Measurements from ENCODE around the gene TAP2. TPM values are rescaled to one million over a fixed set of nuclear protein-coding genes. Genes with fewer than 3 reads are reported as not detected.

Gene TAP2
- total and polyA plus RNA-seq, 2 donors (not counting 1 experiment from before 2014, with no cell fraction given), result 66.1 to 126 TPM

- TF ChIP-seq CTCF (IDR thresholded peaks at IDR 0.05), result no peak
- no peak for TF ChIP-seq EZH2 (IDR thresholded peaks at IDR 0.05; ENCODE audit: borderline replicate concordance, insufficient read depth, low read depth, low read length, poor library complexity, severe bottlenecking)
- intact Hi-C loops (cut with micrococcal nuclease), result no loop called here
- H3K9me3 ChIP-seq (ENCODE audit: control extremely low read depth in 1 of 3, control insufficient read depth in 2 of 3, insufficient read depth in 1 of 3, low read length in 2 of 3), result no peaks in the 10 kb centered on the region
- H3K27ac Mint-ChIP-seq, result no peak overlapping the region
- 96% methylated on average over 3 of the region's 5 CpGs for WGBS (ENCODE audit: insufficient coverage)
- H3K36me3 ChIP-seq (replicated peaks in 1 of 2; ENCODE audit: control extremely low read depth in 1 of 2, control insufficient read depth in 1 of 2, extremely low read depth in 1 of 2, insufficient read depth in 2 of 2, low read length in 1 of 2), result peaks cover 33 to 81% of the 10 kb centered on the region in 2 experiments
- H2AFZ ChIP-seq (ENCODE audit: insufficient read depth, low read depth, low read length, poor library complexity, severe bottlenecking), result no peak overlapping the region
- H3K9me3 Mint-ChIP-seq (ENCODE audit: insufficient read depth), result no peaks in the 10 kb centered on the region
- no peak for ATAC-seq (ENCODE audit: low read depth)
- DNase-seq, result no peak
- peaks cover 0 to 3% of the 10 kb centered on the region in 2 donors for H3K4me1 ChIP-seq (ENCODE audit: control insufficient read depth in 2 of 2, insufficient read depth in 2 of 2, low read length in 2 of 2)
- no peak overlapping the region for H3K4me3 ChIP-seq (ENCODE audit: control extremely low read depth in 1 of 5, extremely low read depth in 1 of 5, insufficient read depth in 1 of 5, low read depth in 2 of 5, low read length in 4 of 5)
- H3K27ac ChIP-seq (ENCODE audit: low read length in 2 of 2), result no peak overlapping the region
- no peaks in the 10 kb centered on the region for H3K27me3 Mint-ChIP-seq
- no peak overlapping the region for H3K4me3 Mint-ChIP-seq
- no peaks in the 10 kb centered on the region for H4K20me1 ChIP-seq (ENCODE audit: control insufficient read depth, insufficient read depth, low read length, poor library complexity, severe bottlenecking)
- POLR2A ChIA-PET, result no interaction called here
- H3K4me1 Mint-ChIP-seq, result peaks cover 29% of the 10 kb centered on the region
- no peak overlapping the region for H3K9ac ChIP-seq (ENCODE audit: low read length)
- CTCF ChIA-PET, result interaction anchor here (0.7 to 4.7 kb wide), 4 partner anchors 8 to 38 kb away, joined by 3 to 27 read pairs (median 4); partner anchors contain the start of gene TAP2
- no peak overlapping the region for H3K4me2 ChIP-seq (replicated peaks; ENCODE audit: low read depth, low read length, poor library complexity, severe bottlenecking)
- peaks cover 53% of the 10 kb centered on the region for H3K79me2 ChIP-seq (ENCODE audit: control insufficient read depth, insufficient read depth, low read length)
- no peaks in the 10 kb centered on the region for H3K27me3 ChIP-seq (replicated peaks in 1 of 4; ENCODE audit: control extremely low read depth in 1 of 4, control insufficient read depth in 3 of 4, insufficient read depth in 4 of 4, low read length in 3 of 4)
These were observed 8.5 kb downstream of the TAP2 start for GRCh38 chr6:32830017-32830416.

- TF ChIP-seq EZH2 (IDR thresholded peaks at IDR 0.05; ENCODE audit: borderline replicate concordance, insufficient read depth, low read depth, low read length, poor library complexity, severe bottlenecking) (no peak), CTCF (IDR thresholded peaks at IDR 0.05) (no peak)
- Histone ChIP-seq H3K4me3 (ENCODE audit: control extremely low read depth in 1 of 5, extremely low read depth in 1 of 5, insufficient read depth in 1 of 5, low read depth in 2 of 5, low read length in 4 of 5) (no peak overlapping the region), H3K27me3 (replicated peaks in 1 of 4; ENCODE audit: control extremely low read depth in 1 of 4, control insufficient read depth in 3 of 4, insufficient read depth in 4 of 4, low read length in 3 of 4) (no peaks in the 10 kb centered on the region), H3K79me2 (ENCODE audit: control insufficient read depth, insufficient read depth, low read length) (peaks cover 48% of the 10 kb centered on the region), H3K4me1 (ENCODE audit: control insufficient read depth in 2 of 2, insufficient read depth in 2 of 2, low read length in 2 of 2) (peaks cover 0 to 3% of the 10 kb centered on the region in 2 donors), H3K27ac (ENCODE audit: low read length in 2 of 2) (no peak overlapping the region), H2AFZ (ENCODE audit: insufficient read depth, low read depth, low read length, poor library complexity, severe bottlenecking) (no peak overlapping the region), H4K20me1 (ENCODE audit: control insufficient read depth, insufficient read depth, low read length, poor library complexity, severe bottlenecking) (no peaks in the 10 kb centered on the region), H3K9me3 (ENCODE audit: control extremely low read depth in 1 of 3, control insufficient read depth in 2 of 3, insufficient read depth in 1 of 3, low read length in 2 of 3) (no peaks in the 10 kb centered on the region), H3K9ac (ENCODE audit: low read length) (no peak overlapping the region), H3K36me3 (replicated peaks in 1 of 2; ENCODE audit: control extremely low read depth in 1 of 2, control insufficient read depth in 1 of 2, extremely low read depth in 1 of 2, insufficient read depth in 2 of 2, low read length in 1 of 2) (peaks cover 28 to 76% of the 10 kb centered on the region in 2 experiments), H3K4me2 (replicated peaks; ENCODE audit: low read depth, low read length, poor library complexity, severe bottlenecking) (no peak overlapping the region)
- Mint-ChIP-seq H3K27me3 (no peaks in the 10 kb centered on the region), H3K4me1 (peaks cover 24% of the 10 kb centered on the region), H3K9me3 (ENCODE audit: insufficient read depth) (no peaks in the 10 kb centered on the region), H3K4me3 (no peak overlapping the region), H3K27ac (peak overlapping the region; percentile 59)
- ChIA-PET CTCF (interaction anchor here (0.7 to 4.7 kb wide), 3 partner anchors 9 to 39 kb away, joined by 3 to 27 read pairs (median 4); partner anchors contain the start of gene TAP2), POLR2A (interaction anchor here (1.6 kb wide), 1 partner anchor 38 kb away, joined by 5 read pairs; no protein-coding TSS in a partner anchor)
- intact Hi-C loops (cut with micrococcal nuclease), result no loop called here
- WGBS (ENCODE audit: insufficient coverage), result 78% methylated on average over 6 of the region's 7 CpGs
- ATAC-seq (ENCODE audit: low read depth), result no peak
- DNase-seq, result no peak
These were observed 9.0 kb downstream of the TAP2 start for GRCh38 chr6:32829495-32829894.
